HCT116 (cell line): Measurements from ENCODE around the gene MAP1S.

ENCODE experiments used
- CEBPB ChIP-seq: IDR thresholded peaks from 2 replicates; pipeline ENCODE4 v1.6.1; 2012; ENCODE audit warnings: low read depth
- EGR1 ChIP-seq: IDR thresholded peaks from 2 replicates; pipeline ENCODE4 v1.6.1; 2012; ENCODE audit warnings: low read depth
- JUND ChIP-seq: IDR thresholded peaks from 2 replicates; pipeline ENCODE4 v1.6.1; 2012
- POLR2A ChIP-seq: IDR thresholded peaks from 2 replicates; pipeline ENCODE4 v1.7.0; 2011; ENCODE audit warnings: borderline replicate concordance; ENCODE audit not compliant: insufficient read depth, insufficient read length; ENCODE audit errors: extremely low read depth
- POLR2AphosphoS5 ChIP-seq: IDR thresholded peaks from 2 replicates; pipeline ENCODE4 v1.6.1; 2011; ENCODE audit warnings: mild to moderate bottlenecking, low read depth, low read length, moderate library complexity
- RAD21 ChIP-seq: IDR thresholded peaks from 2 replicates; pipeline ENCODE4 v1.6.1; 2012; ENCODE audit warnings: low read depth, mild to moderate bottlenecking
- TF ChIP-seq, protein P1 (sequence below), 3 experiments: fragments of 200-600 bp in 1 of 3; sonication (generic) in 1 of 3; IDR thresholded peaks in 2 of 3; conservative IDR thresholded peaks in 1 of 3; 2 replicates each; pipeline ENCODE4 v1.5.1; 2012 to 2017; ENCODE audit warnings: low read depth in 2 of 3, low read length in 2 of 3, antibody characterized with exemption in 1 of 3, borderline replicate concordance in 1 of 3, control low read depth in 1 of 3, mild to moderate bottlenecking in 1 of 3, mixed read lengths in 1 of 3, mixed run types in 1 of 3, moderate library complexity in 1 of 3; ENCODE audit not compliant: insufficient read depth in 1 of 3

DNA sequence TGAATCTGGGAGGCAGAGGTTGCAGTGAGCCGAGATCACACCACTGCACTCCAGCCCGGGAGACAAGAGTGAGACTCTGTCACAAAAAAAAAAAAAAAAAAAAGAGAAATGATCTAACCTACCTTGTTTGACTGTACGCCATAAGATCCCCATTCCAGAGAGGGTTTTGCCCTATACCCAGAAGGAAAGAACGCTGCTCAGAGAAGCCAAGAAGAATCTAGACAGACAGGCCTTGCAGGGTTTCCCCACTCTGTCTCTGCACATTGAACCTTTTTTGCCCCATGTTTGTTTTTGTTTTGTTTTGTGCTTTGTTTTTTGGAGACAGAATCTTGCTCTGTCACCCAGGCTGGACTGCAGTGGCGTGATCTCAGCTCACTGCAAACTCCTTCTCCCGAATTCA is 7.4 kb upstream of the MAP1S start:
- TF ChIP-seq, protein P1, sequence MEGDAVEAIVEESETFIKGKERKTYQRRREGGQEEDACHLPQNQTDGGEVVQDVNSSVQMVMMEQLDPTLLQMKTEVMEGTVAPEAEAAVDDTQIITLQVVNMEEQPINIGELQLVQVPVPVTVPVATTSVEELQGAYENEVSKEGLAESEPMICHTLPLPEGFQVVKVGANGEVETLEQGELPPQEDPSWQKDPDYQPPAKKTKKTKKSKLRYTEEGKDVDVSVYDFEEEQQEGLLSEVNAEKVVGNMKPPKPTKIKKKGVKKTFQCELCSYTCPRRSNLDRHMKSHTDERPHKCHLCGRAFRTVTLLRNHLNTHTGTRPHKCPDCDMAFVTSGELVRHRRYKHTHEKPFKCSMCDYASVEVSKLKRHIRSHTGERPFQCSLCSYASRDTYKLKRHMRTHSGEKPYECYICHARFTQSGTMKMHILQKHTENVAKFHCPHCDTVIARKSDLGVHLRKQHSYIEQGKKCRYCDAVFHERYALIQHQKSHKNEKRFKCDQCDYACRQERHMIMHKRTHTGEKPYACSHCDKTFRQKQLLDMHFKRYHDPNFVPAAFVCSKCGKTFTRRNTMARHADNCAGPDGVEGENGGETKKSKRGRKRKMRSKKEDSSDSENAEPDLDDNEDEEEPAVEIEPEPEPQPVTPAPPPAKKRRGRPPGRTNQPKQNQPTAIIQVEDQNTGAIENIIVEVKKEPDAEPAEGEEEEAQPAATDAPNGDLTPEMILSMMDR (IDR thresholded peaks at IDR 0.05 in 2 of 3, conservative IDR thresholded peaks at IDR 0.05 in 1 of 3; ENCODE audit: borderline replicate concordance in 1 of 3, insufficient read depth in 1 of 3, low read depth in 2 of 3, low read length in 2 of 3): no peak
- TF ChIP-seq JUND: no peak
- TF ChIP-seq EGR1: no peak
- no peak for TF ChIP-seq POLR2A
- no peak for TF ChIP-seq CEBPB
- no peak for TF ChIP-seq RAD21
- no peak for TF ChIP-seq POLR2AphosphoS5
